ENCODE measurements around the gene SNRNP48.

The SNRNP48 gene

GRCh38 chr6:7559651-7560385 is 30.2 kb upstream of the SNRNP48 start:
- H3K27me3 ChIP-seq (ENCODE audit: low read depth, low read length) = peaks cover 15% of the 10 kb centered on the region; the same call in 1 of the 2 replicates
- no peaks in the 10 kb centered on the region for H3K4me1 ChIP-seq (ENCODE audit: low read length)
- no peaks in the 10 kb centered on the region for H4K20me1 ChIP-seq (ENCODE audit: insufficient read depth, low read length)
- H3K4me2 ChIP-seq (ENCODE audit: low read length) = no peak overlapping the region
- H3K79me2 ChIP-seq (ENCODE audit: low read length) = no peaks in the 10 kb centered on the region
- H3K36me3 ChIP-seq (replicated peaks; ENCODE audit: low read depth, low read length) = no peaks in the 10 kb centered on the region
- no peak overlapping the region for H3K4me3 ChIP-seq (ENCODE audit: low read length)
- no peak overlapping the region for H2AFZ ChIP-seq (ENCODE audit: low read depth, low read length)
- H3K9me3 ChIP-seq (ENCODE audit: insufficient read depth, low read length) = no peaks in the 10 kb centered on the region
- no peak overlapping the region for H3K9ac ChIP-seq (ENCODE audit: low read length)
- no peak overlapping the region for H3K27ac ChIP-seq (ENCODE audit: low read length)
- TF ChIP-seq EZH2phosphoT487 (IDR thresholded peaks at IDR 0.05; ENCODE audit: low read depth) (no peak), CTCF (IDR thresholded peaks at IDR 0.05; ENCODE audit: low read depth, low read length) (no peak)

GRCh38 chr6:7561153-7561964 is 28.6 kb upstream of the SNRNP48 start:
- TF ChIP-seq EZH2phosphoT487 (IDR thresholded peaks at IDR 0.05; ENCODE audit: low read depth) (no peak), CTCF (IDR thresholded peaks at IDR 0.05; ENCODE audit: low read depth, low read length) (no peak)
- no peak overlapping the region for H3K27ac ChIP-seq (ENCODE audit: low read length)
- H3K9me3 ChIP-seq (ENCODE audit: insufficient read depth, low read length) = no peaks in the 10 kb centered on the region
- H3K4me3 ChIP-seq (ENCODE audit: low read length) = no peak overlapping the region
- H3K4me2 ChIP-seq (ENCODE audit: low read length) = no peak overlapping the region
- H3K79me2 ChIP-seq (ENCODE audit: low read length) = no peaks in the 10 kb centered on the region
- H3K27me3 ChIP-seq (ENCODE audit: low read depth, low read length) = peaks cover 9% of the 10 kb centered on the region; the same call in 1 of the 2 replicates
- no peaks in the 10 kb centered on the region for H4K20me1 ChIP-seq (ENCODE audit: insufficient read depth, low read length)
- H3K4me1 ChIP-seq (ENCODE audit: low read length) = no peaks in the 10 kb centered on the region
- H3K36me3 ChIP-seq (replicated peaks; ENCODE audit: low read depth, low read length) = no peaks in the 10 kb centered on the region
- no peak overlapping the region for H3K9ac ChIP-seq (ENCODE audit: low read length)
- no peak overlapping the region for H2AFZ ChIP-seq (ENCODE audit: low read depth, low read length)

- Histone ChIP-seq H2AFZ (ENCODE audit: low read depth, low read length) (no peak overlapping the region), H3K4me1 (ENCODE audit: low read length) (no peaks in the 10 kb centered on the region), H3K27me3 (ENCODE audit: low read depth, low read length) (peaks cover 9% of the 10 kb centered on the region; the same call in 1 of the 2 replicates), H3K4me3 (ENCODE audit: low read length) (no peak overlapping the region), H3K36me3 (replicated peaks; ENCODE audit: low read depth, low read length) (no peaks in the 10 kb centered on the region), H3K27ac (ENCODE audit: low read length) (no peak overlapping the region), H3K79me2 (ENCODE audit: low read length) (no peaks in the 10 kb centered on the region), H3K4me2 (ENCODE audit: low read length) (no peak overlapping the region), H4K20me1 (ENCODE audit: insufficient read depth, low read length) (no peaks in the 10 kb centered on the region), H3K9ac (ENCODE audit: low read length) (no peak overlapping the region), H3K9me3 (ENCODE audit: insufficient read depth, low read length) (no peaks in the 10 kb centered on the region)
- TF ChIP-seq EZH2phosphoT487 (IDR thresholded peaks at IDR 0.05; ENCODE audit: low read depth) (no peak), CTCF (IDR thresholded peaks at IDR 0.05; ENCODE audit: low read depth, low read length) (no peak)
Measured at GRCh38 chr6:7562769-7563168, 27.2 kb upstream of the SNRNP48 start.

- no peaks in the 10 kb centered on the region for H3K36me3 ChIP-seq (replicated peaks; ENCODE audit: low read depth, low read length)
- no peaks in the 10 kb centered on the region for H4K20me1 ChIP-seq (ENCODE audit: insufficient read depth, low read length)
- H3K27ac ChIP-seq (ENCODE audit: low read length) = no peak overlapping the region
- H3K4me2 ChIP-seq (ENCODE audit: low read length) = no peak overlapping the region
- H3K9me3 ChIP-seq (ENCODE audit: insufficient read depth, low read length) = no peaks in the 10 kb centered on the region
- H3K9ac ChIP-seq (ENCODE audit: low read length) = no peak overlapping the region
- no peaks in the 10 kb centered on the region for H3K4me1 ChIP-seq (ENCODE audit: low read length)
- H3K27me3 ChIP-seq (ENCODE audit: low read depth, low read length) = peaks cover 21% of the 10 kb centered on the region
- no peak overlapping the region for H3K4me3 ChIP-seq (ENCODE audit: low read length)
- no peaks in the 10 kb centered on the region for H3K79me2 ChIP-seq (ENCODE audit: low read length)
- no peak for TF ChIP-seq EZH2phosphoT487 (IDR thresholded peaks at IDR 0.05; ENCODE audit: low read depth)
- no peak for TF ChIP-seq CTCF (IDR thresholded peaks at IDR 0.05; ENCODE audit: low read depth, low read length)
- H2AFZ ChIP-seq (ENCODE audit: low read depth, low read length) = no peak overlapping the region
Measured at GRCh38 chr6:7566107-7566506, 23.9 kb upstream of the SNRNP48 start.

Data from OCI-LY3 (cell line).